Mesendoderm (in vitro differentiated cells): ENCODE data around the gene YBEY.

Source experiments
- DNase-seq: peaks from one replicate; pipeline ENCODE4 v3.0.0; 2013
- H2AK5ac ChIP-seq: 2 replicates; pipeline ENCODE4 v1.6.1; 2013; ENCODE audit warnings: low read length, inconsistent platforms
- H2BK120ac ChIP-seq: 2 replicates; pipeline ENCODE4 v1.6.1; 2013; ENCODE audit warnings: low read depth, mild to moderate bottlenecking, low read length, moderate library complexity, mixed read lengths
- H2BK15ac ChIP-seq: replicated peaks from 2 replicates; pipeline ENCODE4 v1.6.1; 2013; ENCODE audit warnings: low read depth, mild to moderate bottlenecking, moderate library complexity
- H2BK5ac ChIP-seq: 2 replicates; pipeline ENCODE4 v1.6.1; 2013; ENCODE audit warnings: low read length, inconsistent platforms
- H3K18ac ChIP-seq: 2 replicates; pipeline ENCODE4 v1.6.1; 2013; ENCODE audit warnings: mild to moderate bottlenecking, low read length, mixed read lengths
- H3K23ac ChIP-seq: one replicate; pipeline ENCODE4 v1.6.1; 2013; ENCODE audit warnings: low read length
- H3K27ac ChIP-seq: 2 replicates; pipeline ENCODE4 v1.5.1; 2013; ENCODE audit warnings: low read depth, mild to moderate bottlenecking, inconsistent platforms, low read length, moderate library complexity
- H3K27me3 ChIP-seq: 2 replicates; pipeline ENCODE4 v1.6.1; 2013; ENCODE audit warnings: low read length, control low read depth, mild to moderate bottlenecking, inconsistent platforms; ENCODE audit not compliant: insufficient read depth, poor library complexity
- H3K36me3 ChIP-seq: 2 replicates; pipeline ENCODE4 v1.6.1; 2013; ENCODE audit warnings: low read length, inconsistent platforms; ENCODE audit not compliant: control insufficient read depth, insufficient read depth
- H3K4ac ChIP-seq: one replicate; pipeline ENCODE4 v1.6.1; 2013; ENCODE audit warnings: low read depth, mild to moderate bottlenecking, low read length, moderate library complexity
- H3K4me1 ChIP-seq: 2 replicates; pipeline ENCODE4 v1.6.1; 2013; ENCODE audit warnings: low read depth, low read length, inconsistent platforms; ENCODE audit not compliant: control insufficient read depth
- H3K4me2 ChIP-seq: 2 replicates; pipeline ENCODE4 v1.6.1; 2013; ENCODE audit warnings: low read length
- H3K4me3 ChIP-seq: 2 replicates; pipeline ENCODE4 v1.5.1; 2013; ENCODE audit warnings: mild to moderate bottlenecking, low read length
- H3K56ac ChIP-seq: one replicate; pipeline ENCODE4 v1.6.1; 2013; ENCODE audit warnings: low read length
- H3K79me1 ChIP-seq: 2 replicates; pipeline ENCODE4 v1.6.1; 2013; ENCODE audit warnings: low read length, inconsistent platforms
- H3K79me2 ChIP-seq: 2 replicates; pipeline ENCODE4 v1.6.1; 2013; ENCODE audit warnings: mild to moderate bottlenecking, low read length; ENCODE audit not compliant: control insufficient read depth, insufficient read depth
- H3K9ac ChIP-seq: 2 replicates; pipeline ENCODE4 v1.6.1; 2013; ENCODE audit warnings: low read length, inconsistent platforms
- H4K5ac ChIP-seq: one replicate; pipeline ENCODE4 v1.6.1; 2013; ENCODE audit warnings: low read length
- H4K8ac ChIP-seq: one replicate; pipeline ENCODE4 v1.6.1; 2013; ENCODE audit warnings: low read depth, mild to moderate bottlenecking, control low read depth, low read length, moderate library complexity
- WGBS: extraction: QIAGEN DNeasy Blood & Tissue Kit; methylation state at CpG from one replicate; pipeline ENCODE4 v1.1.7; 2013; ENCODE audit warnings: low lambda C conversion rate, missing lambda C conversion rate; ENCODE audit not compliant: insufficient coverage; ENCODE audit errors: extremely low coverage; 5-methylcytosine and 5-hydroxymethylcytosine counted together

Gene YBEY

GRCh38 chr21:46295996-46296752 is 10.0 kb downstream of the YBEY start:
- no peak overlapping the region for H2BK120ac ChIP-seq
- H3K9ac ChIP-seq, result no peak overlapping the region
- H3K36me3 ChIP-seq, result peaks cover 5% of the 10 kb centered on the region
- H3K56ac ChIP-seq, result peak overlapping the region; percentile 49
- no peaks in the 10 kb centered on the region for H3K79me1 ChIP-seq
- no peak overlapping the region for H2BK15ac ChIP-seq
- H4K8ac ChIP-seq, result no peak overlapping the region
- H2AK5ac ChIP-seq, result no peak overlapping the region
- H3K23ac ChIP-seq, result no peak overlapping the region
- H3K4me3 ChIP-seq, result no peak overlapping the region
- peak; percentile 76 for DNase-seq
- peak overlapping the region; percentile 4 for H3K18ac ChIP-seq
- no peak overlapping the region for H4K5ac ChIP-seq
- no peaks in the 10 kb centered on the region for H3K27me3 ChIP-seq
- no peak overlapping the region for H2BK5ac ChIP-seq
- no peak overlapping the region for H3K4ac ChIP-seq
- H3K4me1 ChIP-seq, result peaks cover 3% of the 10 kb centered on the region
- no peaks in the 10 kb centered on the region for H3K79me2 ChIP-seq
- no peak overlapping the region for H3K27ac ChIP-seq
- no CpG with 5 or more reads among the region's 29 CpGs for WGBS
- H3K4me2 ChIP-seq, result no peak overlapping the region

GRCh38 chr21:46297338-46298271 is 11.5 kb downstream of the YBEY start:
- no peaks in the 10 kb centered on the region for H3K79me2 ChIP-seq
- no peaks in the 10 kb centered on the region for H3K79me1 ChIP-seq
- H2BK5ac ChIP-seq, result no peak overlapping the region
- DNase-seq, result peak; percentile 43
- peak overlapping the region; percentile 86 for H3K56ac ChIP-seq
- WGBS, result no CpG with 5 or more reads among the region's 84 CpGs
- no peak overlapping the region for H3K4me3 ChIP-seq
- no peak overlapping the region for H3K4ac ChIP-seq
- no peak overlapping the region for H3K27ac ChIP-seq
- peaks cover 5% of the 10 kb centered on the region for H3K36me3 ChIP-seq
- H3K9ac ChIP-seq, result peak overlapping the region; percentile 72
- no peak overlapping the region for H4K8ac ChIP-seq
- peak overlapping the region; percentile 20 for H3K18ac ChIP-seq
- no peak overlapping the region for H2AK5ac ChIP-seq
- H2BK15ac ChIP-seq, result no peak overlapping the region
- H4K5ac ChIP-seq, result no peak overlapping the region
- no peak overlapping the region for H2BK120ac ChIP-seq
- H3K4me2 ChIP-seq, result peak overlapping the region; percentile 78
- H3K4me1 ChIP-seq, result peaks cover 3% of the 10 kb centered on the region
- peak overlapping the region; percentile 24 for H3K23ac ChIP-seq
- H3K27me3 ChIP-seq, result no peaks in the 10 kb centered on the region

GRCh38 chr21:46299167-46299566 is 13.0 kb downstream of the YBEY start:
- no peak for DNase-seq
- H3K27ac ChIP-seq, result no peak overlapping the region
- no peak overlapping the region for H4K8ac ChIP-seq
- WGBS, result no CpG with 5 or more reads among the region's 9 CpGs
- no peak overlapping the region for H4K5ac ChIP-seq
- H3K79me1 ChIP-seq, result no peaks in the 10 kb centered on the region
- H3K36me3 ChIP-seq, result peaks cover 5% of the 10 kb centered on the region
- no peak overlapping the region for H3K9ac ChIP-seq
- no peak overlapping the region for H2BK120ac ChIP-seq
- H3K23ac ChIP-seq, result no peak overlapping the region
- no peak overlapping the region for H2AK5ac ChIP-seq
- no peak overlapping the region for H3K4me2 ChIP-seq
- no peak overlapping the region for H3K18ac ChIP-seq
- H3K4me3 ChIP-seq, result no peak overlapping the region
- peaks cover 3% of the 10 kb centered on the region for H3K4me1 ChIP-seq
- no peaks in the 10 kb centered on the region for H3K79me2 ChIP-seq
- no peak overlapping the region for H3K4ac ChIP-seq
- no peaks in the 10 kb centered on the region for H3K27me3 ChIP-seq
- H2BK15ac ChIP-seq, result no peak overlapping the region
- H2BK5ac ChIP-seq, result no peak overlapping the region
- H3K56ac ChIP-seq, result no peak overlapping the region

- Histone ChIP-seq H3K4me1 (no peaks in the 10 kb centered on the region), H2BK15ac (no peak overlapping the region), H3K4ac (no peak overlapping the region), H3K9ac (no peak overlapping the region), H3K18ac (no peak overlapping the region), H3K27me3 (no peaks in the 10 kb centered on the region), H3K79me2 (no peaks in the 10 kb centered on the region), H2BK5ac (no peak overlapping the region), H3K23ac (no peak overlapping the region), H3K56ac (no peak overlapping the region), H3K27ac (no peak overlapping the region), H4K8ac (no peak overlapping the region), H3K4me2 (no peak overlapping the region), H3K79me1 (no peaks in the 10 kb centered on the region), H2BK120ac (no peak overlapping the region), H2AK5ac (no peak overlapping the region), H3K36me3 (peaks cover 7% of the 10 kb centered on the region), H3K4me3 (no peak overlapping the region), H4K5ac (no peak overlapping the region)
- WGBS, result no CpG with 5 or more reads among the region's 14 CpGs
- DNase-seq, result no peak
Observed at GRCh38 chr21:46301759-46302158, 15.6 kb downstream of the YBEY start.

- no peak overlapping the region for H3K9ac ChIP-seq
- H3K4me1 ChIP-seq, result no peaks in the 10 kb centered on the region
- H3K23ac ChIP-seq, result no peak overlapping the region
- H3K27me3 ChIP-seq, result no peaks in the 10 kb centered on the region
- no peak overlapping the region for H4K5ac ChIP-seq
- H2BK5ac ChIP-seq, result no peak overlapping the region
- no peak overlapping the region for H2BK15ac ChIP-seq
- no peak overlapping the region for H3K18ac ChIP-seq
- no peak overlapping the region for H3K4me2 ChIP-seq
- no CpG with 5 or more reads among the region's 5 CpGs for WGBS
- no peaks in the 10 kb centered on the region for H3K79me1 ChIP-seq
- no peak overlapping the region for H3K27ac ChIP-seq
- H3K56ac ChIP-seq, result no peak overlapping the region
- no peak overlapping the region for H3K4ac ChIP-seq
- no peaks in the 10 kb centered on the region for H3K79me2 ChIP-seq
- H2BK120ac ChIP-seq, result no peak overlapping the region
- H4K8ac ChIP-seq, result no peak overlapping the region
- H2AK5ac ChIP-seq, result no peak overlapping the region
- no peak for DNase-seq
- H3K4me3 ChIP-seq, result no peak overlapping the region
- H3K36me3 ChIP-seq, result peaks cover 6% of the 10 kb centered on the region
Observed at GRCh38 chr21:46304437-46304836, 18.3 kb downstream of the YBEY start.
